CD4-positive, alpha-beta T cell (primary cell): ENCODE data around the gene DYNC2I2. TPM values are rescaled to one million over a fixed set of nuclear protein-coding genes. Genes with fewer than 3 reads are reported as not detected.

ENCODE experiments used
- ATAC-seq: fragments of 200-7000 bp; cut with Tn5 transposase; one replicate; pipeline ENCODE4 v1.10.0; 2022; ENCODE audit warnings: mild to moderate bottlenecking; ENCODE audit not compliant: poor library complexity
- CTCF ChIA-PET: fragments of 350-600 bp; sonication (Branson Sonifier 250); formaldehyde crosslinking; loops from one replicate; lab custom pipeline; 2021; ENCODE audit warnings: antibody characterized with exemption, inconsistent platforms; lab: Charles Lee
- POLR2A ChIA-PET: fragments of 350-600 bp; sonication (Branson Sonifier 250); formaldehyde crosslinking; loops from one replicate; lab custom pipeline; 2021; ENCODE audit warnings: antibody characterized with exemption, inconsistent platforms; lab: Charles Lee
- DNase-seq, 14 experiments: peaks; one replicate each; pipeline ENCODE4 v3.0.0-alpha.2; 2013 to 2020; ENCODE audit warnings: mixed read lengths in 2 of 14
- H3K27ac ChIP-seq, 2 donors: one replicate each; pipeline versions ENCODE4 v1.5.1 to v1.7.0; 2013; ENCODE audit warnings: low read length in 2 of 2, low read depth in 1 of 2, mild to moderate bottlenecking in 1 of 2
- H3K27me3 ChIP-seq, 2 experiments: 1 replicate in 1 of 2; 2 replicates in 1 of 2; pipeline versions ENCODE4 v1.6.1 to v1.7.0; 2013; ENCODE audit warnings: low read length in 2 of 2, control low read depth in 1 of 2, mild to moderate bottlenecking in 1 of 2, moderate library complexity in 1 of 2; ENCODE audit not compliant: insufficient read depth in 2 of 2, control insufficient read depth in 1 of 2
- H3K36me3 ChIP-seq: one replicate; pipeline ENCODE4 v1.6.1; 2013; ENCODE audit warnings: low read length, control low read depth; ENCODE audit not compliant: insufficient read depth
- H3K4me1 ChIP-seq: one replicate; pipeline ENCODE4 v1.6.1; 2013; ENCODE audit warnings: low read length, control low read depth; ENCODE audit not compliant: insufficient read depth
- H3K4me3 ChIP-seq: one replicate; pipeline ENCODE4 v1.5.1; 2013; ENCODE audit warnings: mild to moderate bottlenecking, low read length, moderate library complexity
- H3K9me3 ChIP-seq, 2 experiments: 1 replicate in 1 of 2; 2 replicates in 1 of 2; pipeline versions ENCODE4 v1.6.1 to v1.7.0; 2013; ENCODE audit warnings: low read length in 2 of 2, mild to moderate bottlenecking in 2 of 2, control low read depth in 1 of 2, moderate library complexity in 1 of 2; ENCODE audit not compliant: control insufficient read depth in 1 of 2, insufficient read depth in 1 of 2
- H3K27ac Mint-ChIP-seq: one replicate; pipeline ENCODE4 v1.8.0; 2020; ENCODE audit warnings: mixed read lengths
- H3K27me3 Mint-ChIP-seq: one replicate; pipeline ENCODE4 v1.8.0; 2021; ENCODE audit warnings: mixed read lengths
- H3K36me3 Mint-ChIP-seq: one replicate; pipeline ENCODE4 v1.8.0; 2021; ENCODE audit warnings: low read depth, mixed read lengths
- H3K4me1 Mint-ChIP-seq: one replicate; pipeline ENCODE4 v1.8.0; 2021; ENCODE audit warnings: low read depth, mixed read lengths
- H3K4me3 Mint-ChIP-seq: one replicate; pipeline ENCODE4 v1.8.0; 2020; ENCODE audit warnings: mild to moderate bottlenecking, mixed read lengths
- H3K9me3 Mint-ChIP-seq: one replicate; pipeline ENCODE4 v1.8.0; 2020; ENCODE audit warnings: mixed read lengths
- intact Hi-C, 2 experiments: fragments of 100-400 bp; cut with DNase I in 1 of 2; cut with micrococcal nuclease in 1 of 2; formaldehyde crosslinking; loops; one replicate each; pipeline versions ENCODE4 v1.15.1 to v1.9.0; 2023 to 2025; cut with DNase I, micrococcal nuclease
- total RNA-seq, 174 experiments: library from RNA in 2 of 174; stranded (reverse) in 2 of 174; gene quantifications; one replicate each; pipeline ENCODE4 v1.2.3 and lab custom pipeline; 2021 to 2026
- TF ChIP-seq, protein P1 (sequence below): fragments of 200-600 bp; IDR thresholded peaks from one replicate; pipeline ENCODE4 v1.8.0; 2022; ENCODE audit warnings: antibody characterized with exemption, mild to moderate bottlenecking

Gene DYNC2I2
- total RNA-seq, 2 experiments from 2014 or later, result 2.2 to 3.2 TPM

DNA sequence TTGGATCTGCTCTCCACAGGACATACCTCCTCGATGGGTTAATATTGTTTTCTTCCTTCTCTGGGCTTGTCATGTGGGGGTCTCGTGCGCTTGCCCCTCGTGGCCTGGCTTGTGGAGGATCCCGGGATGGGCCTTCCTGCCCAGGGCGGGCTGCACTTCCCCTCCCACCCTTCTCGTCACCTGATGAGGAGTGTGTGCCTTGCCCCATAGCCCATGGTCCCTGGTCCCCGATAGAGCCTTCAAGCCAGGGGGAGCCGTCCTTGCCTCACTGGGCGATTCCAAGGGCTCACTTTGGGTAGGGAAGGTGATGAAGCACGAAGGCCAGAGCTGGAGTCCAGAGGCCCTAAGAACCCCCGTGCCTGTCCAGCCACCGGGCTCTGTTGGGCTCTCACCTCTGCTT lies 28.7 kb downstream of the DYNC2I2 start:
- H3K27ac Mint-ChIP-seq, result no peak overlapping the region
- POLR2A ChIA-PET, result no interaction called here
- Histone ChIP-seq H3K4me1 (no peaks in the 10 kb centered on the region), H3K36me3 (peaks cover 94% of the 10 kb centered on the region), H3K9me3 (no peaks in the 10 kb centered on the region), H3K27me3 (no peaks in the 10 kb centered on the region), H3K27ac (no peak overlapping the region), H3K4me3 (no peak overlapping the region)
- CTCF ChIA-PET, result no interaction called here
- no peak for ATAC-seq
- no peak for DNase-seq
- H3K27me3 Mint-ChIP-seq, result no peaks in the 10 kb centered on the region
- no peak overlapping the region for H3K4me3 Mint-ChIP-seq
- no peaks in the 10 kb centered on the region for H3K4me1 Mint-ChIP-seq
- TF ChIP-seq, protein P1, sequence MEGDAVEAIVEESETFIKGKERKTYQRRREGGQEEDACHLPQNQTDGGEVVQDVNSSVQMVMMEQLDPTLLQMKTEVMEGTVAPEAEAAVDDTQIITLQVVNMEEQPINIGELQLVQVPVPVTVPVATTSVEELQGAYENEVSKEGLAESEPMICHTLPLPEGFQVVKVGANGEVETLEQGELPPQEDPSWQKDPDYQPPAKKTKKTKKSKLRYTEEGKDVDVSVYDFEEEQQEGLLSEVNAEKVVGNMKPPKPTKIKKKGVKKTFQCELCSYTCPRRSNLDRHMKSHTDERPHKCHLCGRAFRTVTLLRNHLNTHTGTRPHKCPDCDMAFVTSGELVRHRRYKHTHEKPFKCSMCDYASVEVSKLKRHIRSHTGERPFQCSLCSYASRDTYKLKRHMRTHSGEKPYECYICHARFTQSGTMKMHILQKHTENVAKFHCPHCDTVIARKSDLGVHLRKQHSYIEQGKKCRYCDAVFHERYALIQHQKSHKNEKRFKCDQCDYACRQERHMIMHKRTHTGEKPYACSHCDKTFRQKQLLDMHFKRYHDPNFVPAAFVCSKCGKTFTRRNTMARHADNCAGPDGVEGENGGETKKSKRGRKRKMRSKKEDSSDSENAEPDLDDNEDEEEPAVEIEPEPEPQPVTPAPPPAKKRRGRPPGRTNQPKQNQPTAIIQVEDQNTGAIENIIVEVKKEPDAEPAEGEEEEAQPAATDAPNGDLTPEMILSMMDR, result no peak
- H3K9me3 Mint-ChIP-seq, result no peaks in the 10 kb centered on the region
- intact Hi-C loops, result no loop called here
- peaks cover 83% of the 10 kb centered on the region for H3K36me3 Mint-ChIP-seq

DNA sequence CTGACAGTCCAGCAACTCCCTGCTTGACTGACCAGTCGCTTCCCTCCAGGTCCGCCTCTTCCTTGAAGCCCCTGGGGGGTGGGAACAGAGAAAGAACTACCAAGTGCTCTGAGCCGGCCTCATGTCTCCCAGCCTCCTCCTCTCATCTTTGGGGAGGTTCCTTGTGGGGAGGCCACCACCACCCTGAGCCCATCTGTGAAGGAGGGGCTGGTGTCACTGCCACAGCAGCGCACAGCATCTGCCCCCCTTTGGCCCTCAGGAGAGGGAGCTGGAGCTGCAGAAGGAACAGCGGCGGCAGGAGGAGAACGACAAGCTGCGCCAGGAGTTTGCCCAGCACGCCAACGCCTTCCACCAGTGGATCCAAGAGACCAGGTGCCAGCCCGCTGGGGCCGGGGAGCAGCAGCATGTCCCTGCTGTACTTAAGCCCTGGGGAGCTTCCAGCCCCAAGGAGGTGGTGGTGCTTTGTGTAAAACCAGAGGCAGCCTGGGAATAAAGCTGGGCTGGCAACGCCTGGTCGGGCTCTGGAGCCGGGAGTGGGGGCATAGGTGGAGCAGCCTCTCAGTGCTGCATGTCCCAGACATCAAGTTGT lies 29.4 kb downstream of the DYNC2I2 start:
- intact Hi-C loops, result no loop called here
- ATAC-seq (no peak), DNase-seq (no peak)
- Histone ChIP-seq H3K4me1 (no peaks in the 10 kb centered on the region), H3K27me3 (no peaks in the 10 kb centered on the region), H3K27ac (no peak overlapping the region), H3K4me3 (no peak overlapping the region), H3K36me3 (peaks cover 94% of the 10 kb centered on the region), H3K9me3 (no peaks in the 10 kb centered on the region)
- Mint-ChIP-seq H3K27me3 (no peaks in the 10 kb centered on the region), H3K27ac (no peak overlapping the region), H3K4me3 (no peak overlapping the region), H3K36me3 (peaks cover 79% of the 10 kb centered on the region), H3K4me1 (no peaks in the 10 kb centered on the region), H3K9me3 (no peaks in the 10 kb centered on the region)
- CTCF ChIA-PET, result no interaction called here
- POLR2A ChIA-PET, result no interaction called here
- TF ChIP-seq, protein P1, result no peak

DNA sequence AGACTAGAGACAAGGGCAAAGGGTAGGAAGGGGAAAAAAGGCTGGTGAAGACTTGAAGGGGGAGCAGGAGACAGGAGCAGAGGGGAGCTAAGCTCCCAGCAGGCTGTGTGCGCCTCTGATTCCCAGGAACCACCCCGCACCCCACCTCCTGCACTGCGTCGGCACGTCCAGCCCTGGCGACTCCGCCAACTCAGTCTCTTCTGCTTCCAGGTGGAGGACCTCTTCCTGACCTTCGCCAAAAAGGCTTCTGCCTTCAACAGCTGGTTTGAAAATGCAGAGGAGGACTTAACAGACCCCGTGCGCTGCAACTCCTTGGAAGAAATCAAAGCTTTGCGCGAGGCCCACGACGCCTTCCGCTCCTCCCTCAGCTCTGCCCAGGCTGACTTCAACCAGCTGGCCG lies 30.5 kb downstream of the DYNC2I2 start:
- POLR2A ChIA-PET, result interaction anchor here (0.9 kb wide), 1 partner anchor 12 kb away, joined by 3 read pairs; no protein-coding TSS in a partner anchor
- H3K27me3 Mint-ChIP-seq, result no peaks in the 10 kb centered on the region

More for the DNA sequence above, 30.5 kb downstream of the DYNC2I2 start:
- Mint-ChIP-seq H3K36me3 (peaks cover 79% of the 10 kb centered on the region), H3K27ac (no peak overlapping the region), H3K9me3 (no peaks in the 10 kb centered on the region), H3K4me3 (no peak overlapping the region), H3K4me1 (no peaks in the 10 kb centered on the region)
- CTCF ChIA-PET, result no interaction called here
- Histone ChIP-seq H3K27me3 (no peaks in the 10 kb centered on the region), H3K9me3 (no peaks in the 10 kb centered on the region), H3K27ac (no peak overlapping the region), H3K36me3 (peaks cover 95% of the 10 kb centered on the region), H3K4me1 (no peaks in the 10 kb centered on the region), H3K4me3 (no peak overlapping the region)
- DNase-seq, result no peak
- TF ChIP-seq, protein P1, result no peak
- ATAC-seq, result no peak
- intact Hi-C loops, result no loop called here
